Neuronal stem cell (in vitro differentiated cells): ENCODE measurements around the gene MTG2.

Experiments used
- DNase-seq: peaks from one replicate; pipeline ENCODE4 v3.0.0-alpha.2; 2013; ENCODE audit warnings: low spot score
- H2AFZ ChIP-seq: one replicate; pipeline ENCODE4 v1.6.1; 2013; ENCODE audit warnings: mild to moderate bottlenecking, low read length, inconsistent platforms
- H2AK5ac ChIP-seq: 2 replicates; pipeline ENCODE4 v1.6.1; 2013; ENCODE audit warnings: low read depth, mild to moderate bottlenecking, inconsistent platforms, low read length, moderate library complexity, mixed read lengths
- H2BK120ac ChIP-seq: 2 replicates; pipeline ENCODE4 v1.6.1; 2013; ENCODE audit warnings: low read depth, mild to moderate bottlenecking, inconsistent platforms, low read length, moderate library complexity, mixed read lengths
- H2BK12ac ChIP-seq: one replicate; pipeline ENCODE4 v1.6.1; 2013; ENCODE audit warnings: low read length, inconsistent platforms
- H2BK15ac ChIP-seq: 2 replicates; pipeline ENCODE4 v1.6.1; 2013; ENCODE audit warnings: mild to moderate bottlenecking, low read length, inconsistent platforms, mixed read lengths
- H2BK5ac ChIP-seq: one replicate; pipeline ENCODE4 v1.6.1; 2013; ENCODE audit warnings: inconsistent platforms, mild to moderate bottlenecking, low read length, moderate library complexity
- H3K14ac ChIP-seq: one replicate; pipeline ENCODE4 v1.6.1; 2013; ENCODE audit warnings: low read length, inconsistent platforms
- H3K18ac ChIP-seq: 2 replicates; pipeline ENCODE4 v1.6.1; 2013; ENCODE audit warnings: low read length, inconsistent platforms
- H3K23ac ChIP-seq: 2 replicates; pipeline ENCODE4 v1.6.1; 2013; ENCODE audit warnings: low read depth, mild to moderate bottlenecking, mixed read lengths, low read length, inconsistent platforms; ENCODE audit not compliant: poor library complexity
- H3K27ac ChIP-seq: replicated peaks from 3 replicates; pipeline ENCODE4 v1.5.1; 2013; ENCODE audit warnings: low read length, inconsistent platforms
- H3K27me3 ChIP-seq, 3 experiments: 2 replicates each; pipeline ENCODE4 v1.6.1; 2013; ENCODE audit warnings: low read length in 3 of 3, mild to moderate bottlenecking in 2 of 3, inconsistent platforms in 1 of 3, low read depth in 1 of 3, mixed read lengths in 1 of 3, moderate library complexity in 1 of 3; ENCODE audit not compliant: control insufficient read depth in 3 of 3, insufficient read depth in 3 of 3
- H3K36me3 ChIP-seq, 2 donors: replicated peaks in 1 of 2; 2 replicates each; pipeline ENCODE4 v1.6.1; 2013; ENCODE audit warnings: low read length in 2 of 2; ENCODE audit not compliant: control insufficient read depth in 2 of 2, insufficient read depth in 2 of 2
- H3K4ac ChIP-seq: 2 replicates; pipeline ENCODE4 v1.6.1; 2013; ENCODE audit warnings: inconsistent platforms, mild to moderate bottlenecking, low read length, moderate library complexity
- H3K4me1 ChIP-seq, 2 donors: 1 replicate in 1 of 2; 2 replicates in 1 of 2; pipeline ENCODE4 v1.6.1; 2013; ENCODE audit warnings: low read length in 2 of 2, low read depth in 1 of 2; ENCODE audit not compliant: control insufficient read depth in 2 of 2, insufficient read depth in 1 of 2
- H3K4me2 ChIP-seq: one replicate; pipeline ENCODE4 v1.6.1; 2013; ENCODE audit warnings: mild to moderate bottlenecking, low read length, inconsistent platforms; ENCODE audit not compliant: insufficient read depth, poor library complexity, severe bottlenecking
- H3K4me3 ChIP-seq, 2 donors: 2 replicates each; pipeline ENCODE4 v1.5.1; 2013; ENCODE audit warnings: low read length in 2 of 2, mild to moderate bottlenecking in 2 of 2, inconsistent platforms in 1 of 2, moderate library complexity in 1 of 2
- H3K79me1 ChIP-seq: one replicate; pipeline ENCODE4 v1.6.1; 2013; ENCODE audit warnings: low read depth, mild to moderate bottlenecking, inconsistent platforms, low read length, moderate library complexity
- H3K9ac ChIP-seq: one replicate; pipeline ENCODE4 v1.6.1; 2013; ENCODE audit warnings: mild to moderate bottlenecking, low read depth, low read length, inconsistent platforms; ENCODE audit not compliant: poor library complexity
- H3K9me3 ChIP-seq, 2 donors: replicated peaks in 1 of 2; 2 replicates each; pipeline versions ENCODE3 to v1.6.1; 2013; ENCODE audit warnings: low read length in 2 of 2, mild to moderate bottlenecking in 2 of 2, inconsistent platforms in 1 of 2, low read depth in 1 of 2, mixed read lengths in 1 of 2, moderate library complexity in 1 of 2; ENCODE audit not compliant: control insufficient read depth in 2 of 2, insufficient read depth in 1 of 2
- H4K8ac ChIP-seq: one replicate; pipeline ENCODE4 v1.6.1; 2013; ENCODE audit warnings: low read depth, mild to moderate bottlenecking, inconsistent platforms, low read length, moderate library complexity
- H4K91ac ChIP-seq: one replicate; pipeline ENCODE4 v1.6.1; 2013; ENCODE audit warnings: low read length, low read depth, mild to moderate bottlenecking, inconsistent platforms; ENCODE audit not compliant: poor library complexity
- WGBS, 2 donors: extraction: QIAGEN DNeasy Blood & Tissue Kit; methylation state at CpG; one replicate each; pipeline ENCODE4 v1.1.7; 2013; ENCODE audit warnings: missing lambda C conversion rate in 2 of 2, mixed read lengths in 1 of 2; ENCODE audit not compliant: insufficient read length in 2 of 2, insufficient replicate concordance in 1 of 2; ENCODE audit errors: extremely low coverage in 2 of 2; 5-methylcytosine and 5-hydroxymethylcytosine counted together

Gene MTG2

DNA sequence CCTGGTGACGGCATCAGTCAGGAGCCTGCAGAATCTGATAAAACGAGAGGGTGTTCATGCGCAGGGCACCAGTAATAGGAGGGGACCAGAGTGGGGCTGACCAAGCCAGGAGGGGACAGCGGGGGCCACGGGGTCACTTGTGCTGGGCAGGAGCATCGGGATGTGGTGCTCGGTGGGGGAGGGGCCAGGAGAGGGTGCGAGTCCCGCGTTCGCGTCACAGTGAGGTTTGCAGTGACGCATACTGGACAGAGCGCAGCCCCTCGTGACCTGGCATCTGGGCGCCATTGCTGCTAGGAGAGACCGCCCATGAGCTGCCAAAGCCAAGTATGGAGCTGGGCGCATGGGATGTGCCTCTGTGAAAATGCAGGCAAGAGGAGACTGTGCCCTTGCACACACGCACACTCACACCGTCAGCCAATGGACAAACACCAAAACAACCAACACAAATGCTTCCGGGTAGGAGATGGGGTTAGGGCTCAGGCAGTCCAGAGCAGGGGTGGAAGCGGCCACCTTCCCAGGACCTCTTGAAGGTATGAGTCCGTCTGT is 13.9 kb upstream of the MTG2 start:
- no peak overlapping the region for H2AK5ac ChIP-seq
- H3K14ac ChIP-seq, result no peak overlapping the region
- peaks cover 43 to 73% of the 10 kb centered on the region in 2 donors for H3K36me3 ChIP-seq
- H3K27me3 ChIP-seq, result no peaks in the 10 kb centered on the region
- peak overlapping the region; percentile 19 for H4K8ac ChIP-seq
- no peak overlapping the region for H4K91ac ChIP-seq
- H2BK5ac ChIP-seq, result no peak overlapping the region
- no peaks in the 10 kb centered on the region for H3K9me3 ChIP-seq
- no peak overlapping the region for H2BK15ac ChIP-seq
- no peak overlapping the region for H2BK120ac ChIP-seq
- peak overlapping the region; percentile 22 for H3K23ac ChIP-seq
- no peaks in the 10 kb centered on the region for H3K4me1 ChIP-seq
- H3K9ac ChIP-seq, result no peak overlapping the region
- no peak overlapping the region for H3K4ac ChIP-seq
- no peak overlapping the region for H2BK12ac ChIP-seq
- H3K79me1 ChIP-seq, result peaks cover 9% of the 10 kb centered on the region
- H3K4me2 ChIP-seq, result peak overlapping the region; percentile 14
- no peak overlapping the region for H3K27ac ChIP-seq
- peak overlapping the region in 1 of 2 donors; percentile 48 for H3K4me3 ChIP-seq
- no peak overlapping the region for H2AFZ ChIP-seq
- WGBS, 2 donors, result no CpG with 5 or more reads among the region's 23 CpGs
- no peak for DNase-seq
- no peak overlapping the region for H3K18ac ChIP-seq

DNA sequence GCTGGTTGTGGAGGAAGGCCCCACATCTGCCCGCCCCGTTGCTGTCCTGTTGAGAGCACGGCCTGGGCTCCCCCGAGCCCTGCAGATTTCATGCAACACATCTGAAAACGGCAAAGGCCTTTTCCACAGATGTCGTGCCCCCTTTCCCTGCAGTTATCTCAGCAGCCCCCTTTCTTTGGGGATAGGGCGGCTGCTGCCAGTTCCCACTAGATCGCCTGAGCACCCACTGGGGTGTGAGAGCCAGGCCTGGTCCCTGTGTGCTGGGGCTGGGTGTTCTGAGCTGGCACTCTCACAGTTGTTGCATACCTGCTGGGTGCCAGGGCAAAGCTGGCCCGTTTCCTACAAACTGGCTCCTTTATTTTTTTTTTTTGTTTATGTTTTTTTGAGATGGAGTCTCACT is 12.3 kb upstream of the MTG2 start:
- no peaks in the 10 kb centered on the region for H3K27me3 ChIP-seq
- H2BK120ac ChIP-seq, result no peak overlapping the region
- no CpG with 5 or more reads among the region's 9 CpGs for WGBS, 2 donors
- DNase-seq, result no peak
- H3K27ac ChIP-seq, result no peak overlapping the region
- H3K4ac ChIP-seq, result no peak overlapping the region
- no peak overlapping the region for H3K9ac ChIP-seq
- H2BK5ac ChIP-seq, result no peak overlapping the region
- no peak overlapping the region for H2AK5ac ChIP-seq
- peak overlapping the region; percentile 4 for H2BK12ac ChIP-seq
- H4K8ac ChIP-seq, result no peak overlapping the region
- no peak overlapping the region for H3K23ac ChIP-seq
- no peak overlapping the region for H2AFZ ChIP-seq
- no peak overlapping the region for H3K14ac ChIP-seq
- no peak overlapping the region for H3K18ac ChIP-seq
- H3K36me3 ChIP-seq, result peaks cover 38 to 73% of the 10 kb centered on the region in 2 donors
- H3K9me3 ChIP-seq, result no peaks in the 10 kb centered on the region
- H3K4me2 ChIP-seq, result no peak overlapping the region
- no peak overlapping the region for H2BK15ac ChIP-seq
- H3K4me3 ChIP-seq, result no peak overlapping the region
- no peak overlapping the region for H4K91ac ChIP-seq
- peaks cover 7% of the 10 kb centered on the region for H3K79me1 ChIP-seq
- H3K4me1 ChIP-seq, result no peaks in the 10 kb centered on the region

DNA sequence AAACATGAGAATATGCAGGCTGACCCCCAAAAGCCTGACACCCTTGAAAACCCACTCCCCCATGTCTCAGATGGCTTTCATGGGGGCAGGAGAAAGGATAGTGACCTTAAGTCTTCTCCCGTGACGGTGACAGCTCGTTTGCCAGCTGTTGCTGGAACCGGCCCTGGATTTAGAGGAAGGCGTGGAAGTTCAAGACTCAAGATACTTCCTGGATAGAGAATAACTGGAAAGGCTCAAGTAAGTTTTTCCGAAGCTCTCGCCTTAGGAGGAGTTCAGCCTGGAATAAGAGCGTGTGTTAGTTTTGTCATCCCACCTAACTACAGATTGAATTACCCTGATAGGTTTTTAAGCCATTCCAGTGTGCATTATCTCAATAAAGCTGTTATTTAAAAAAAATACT is 11.6 kb upstream of the MTG2 start:
- Histone ChIP-seq H3K18ac (no peak overlapping the region), H4K91ac (no peak overlapping the region), H3K4me1 (no peaks in the 10 kb centered on the region), H3K27me3 (no peaks in the 10 kb centered on the region), H3K4me3 (no peak overlapping the region), H3K27ac (no peak overlapping the region), H3K9me3 (no peaks in the 10 kb centered on the region), H2AFZ (no peak overlapping the region), H2AK5ac (no peak overlapping the region), H4K8ac (no peak overlapping the region), H3K14ac (no peak overlapping the region), H3K4ac (no peak overlapping the region), H3K79me1 (peaks cover 7% of the 10 kb centered on the region), H2BK120ac (no peak overlapping the region), H3K23ac (no peak overlapping the region), H3K36me3 (peaks cover 35 to 73% of the 10 kb centered on the region in 2 donors), H2BK5ac (no peak overlapping the region), H2BK12ac (no peak overlapping the region), H2BK15ac (no peak overlapping the region), H3K9ac (no peak overlapping the region), H3K4me2 (no peak overlapping the region)
- WGBS, 2 donors, result no CpG with 5 or more reads among the region's 8 CpGs
- DNase-seq, result no peak

DNA sequence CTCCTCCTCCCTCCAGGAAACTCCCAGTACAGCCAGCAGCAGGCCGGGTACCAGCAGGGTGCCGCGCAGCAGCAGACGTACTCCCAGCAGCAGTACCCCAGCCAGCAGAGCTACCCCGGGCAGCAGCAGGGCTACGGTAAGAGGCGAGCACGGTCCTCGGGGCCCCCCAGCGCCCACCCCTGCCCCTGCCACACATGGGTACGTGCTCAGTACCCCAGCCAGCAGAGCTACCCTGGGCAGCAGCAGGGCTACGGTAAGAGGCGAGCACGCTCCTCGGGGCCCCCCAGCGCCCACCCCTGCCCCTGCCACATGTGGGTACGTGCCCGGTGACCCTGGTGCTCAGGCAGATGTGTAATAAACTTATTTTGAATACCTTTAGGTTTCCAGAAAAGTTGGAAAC is 10.2 kb upstream of the MTG2 start:
- Histone ChIP-seq H3K4ac (no peak overlapping the region), H3K9ac (no peak overlapping the region), H3K9me3 (no peaks in the 10 kb centered on the region), H4K91ac (no peak overlapping the region), H2BK120ac (no peak overlapping the region), H3K79me1 (peaks cover 7% of the 10 kb centered on the region), H3K4me1 (no peaks in the 10 kb centered on the region), H3K14ac (no peak overlapping the region), H2AFZ (no peak overlapping the region), H2BK15ac (no peak overlapping the region), H3K23ac (no peak overlapping the region), H2BK5ac (no peak overlapping the region), H3K4me2 (no peak overlapping the region), H3K4me3 (no peak overlapping the region), H2AK5ac (no peak overlapping the region), H3K27me3 (no peaks in the 10 kb centered on the region), H3K18ac (no peak overlapping the region), H3K27ac (no peak overlapping the region), H3K36me3 (peaks cover 35 to 79% of the 10 kb centered on the region in 2 donors), H4K8ac (no peak overlapping the region), H2BK12ac (no peak overlapping the region)
- WGBS, 2 donors, result no CpG with 5 or more reads among the region's 18 CpGs
- no peak for DNase-seq
